Measurements from ENCODE around the gene MFSD6L. TPM values are rescaled to one million over a fixed set of nuclear protein-coding genes. Genes with fewer than 3 reads are reported as not detected.
A peak's percentile ranks its signal among the peaks of the same experiment; 100 is the strongest.

Gene MFSD6L
- total RNA-seq, 1 experiment from 2014 or later: 2.1 TPM

GRCh38 chr17:8847891-8848290 lies 48.7 kb upstream of the MFSD6L start:
- Histone ChIP-seq H3K23me2 (ENCODE audit: insufficient read length, low read depth, low read length, poor library complexity, severe bottlenecking) (no peaks in the 10 kb centered on the region), H3K27me3 (ENCODE audit: insufficient read depth, low read length) (no peaks in the 10 kb centered on the region), H3K9me3 (ENCODE audit: control insufficient read depth, low read depth, low read length) (no peaks in the 10 kb centered on the region), H3K4me1 (ENCODE audit: insufficient read depth, low read length) (no peaks in the 10 kb centered on the region), H3K4me2 (ENCODE audit: insufficient read depth, insufficient read length, low read length) (no peak overlapping the region), H3K56ac (ENCODE audit: insufficient read length, low read depth, low read length) (no peak overlapping the region), H3K4ac (ENCODE audit: low read depth, low read length) (no peak overlapping the region), H4K5ac (ENCODE audit: insufficient read length, low read depth, low read length) (no peak overlapping the region), H2BK120ac (ENCODE audit: low read depth, low read length, poor library complexity, severe bottlenecking) (no peak overlapping the region), H3T11ph (ENCODE audit: low read length) (no peak overlapping the region), H3K14ac (ENCODE audit: insufficient read depth, low read length) (no peak overlapping the region), H2BK20ac (ENCODE audit: low read depth, low read length, poor library complexity, severe bottlenecking) (no peak overlapping the region), H3K79me1 (ENCODE audit: insufficient read depth, low read depth, low read length, poor library complexity, severe bottlenecking) (no peaks in the 10 kb centered on the region), H3K27ac (ENCODE audit: insufficient read length, low read depth, low read length) (no peak overlapping the region), H4K8ac (replicated peaks; ENCODE audit: insufficient read length, low read depth, low read length) (no peak overlapping the region), H3K18ac (ENCODE audit: insufficient read length, low read depth, low read length) (no peak overlapping the region), H2BK12ac (ENCODE audit: insufficient read length, low read depth, low read length) (no peak overlapping the region), H2AFZ (ENCODE audit: low read length) (no peak overlapping the region), H3K23ac (ENCODE audit: insufficient read length, low read depth, low read length) (no peak overlapping the region), H2BK5ac (ENCODE audit: insufficient read length, low read length) (no peak overlapping the region), H2AK5ac (ENCODE audit: insufficient read length, low read length) (no peak overlapping the region), H4K91ac (ENCODE audit: insufficient read length, low read depth, low read length) (no peak overlapping the region), H3K9ac (ENCODE audit: extremely low read depth, insufficient read length, low read length) (no peak overlapping the region), H3K79me2 (ENCODE audit: insufficient read depth, low read length) (no peaks in the 10 kb centered on the region), H4K20me1 (ENCODE audit: control insufficient read depth, insufficient read depth, insufficient read length) (no peaks in the 10 kb centered on the region), H2BK15ac (ENCODE audit: low read depth, low read length) (no peak overlapping the region)
- Mint-ChIP-seq H3K4me3 (no peak overlapping the region), H3K27me3 (ENCODE audit: low read depth) (no peaks in the 10 kb centered on the region), H3K4me1 (peaks cover 6 to 7% of the 10 kb centered on the region in 2 experiments), H3K9me3 (no peaks in the 10 kb centered on the region; a peak in 2 of 5 replicates), H3K27ac (no peak overlapping the region), H3K36me3 (ENCODE audit: insufficient read depth in 1 of 3, low read depth in 3 of 3) (no peaks in the 10 kb centered on the region)
- DNase-seq: peak; percentile 16
- WGBS (ENCODE audit: extremely low coverage, insufficient read length, low lambda C conversion rate): no CpG with 5 or more reads among the region's 2 CpGs
- no peak for TF ChIP-seq CTCF (conservative IDR thresholded peaks at IDR 0.05)
